Frontal cortex (tissue), 4 donors: ENCODE data around the gene CNKSR3. TPM values are rescaled to one million over a fixed set of nuclear protein-coding genes. Genes with fewer than 3 reads are reported as not detected.

Experiments
- DNase-seq, 2 donors: peaks; one replicate each; pipeline ENCODE4 v3.0.0; 2012; ENCODE audit warnings: low spot score in 2 of 2
- FAIRE-seq: peaks from 2 replicates; lab custom pipeline; 2012; peaks lifted over from hg19 to GRCh38; lab: Jason Lieb, UNC
- total RNA-seq: library from RNA; depleted of rRNA; stranded (reverse); fragments of >200 nt; gene quantifications from one replicate; pipeline ENCODE4 v1.2.3, GENCODE V29; 2014
- donor health status: control.
- donor health status: control.
- donor health status: control.

The CNKSR3 gene
- total RNA-seq, 1 donor from 2014 or later, result 4.1 TPM

DNA sequence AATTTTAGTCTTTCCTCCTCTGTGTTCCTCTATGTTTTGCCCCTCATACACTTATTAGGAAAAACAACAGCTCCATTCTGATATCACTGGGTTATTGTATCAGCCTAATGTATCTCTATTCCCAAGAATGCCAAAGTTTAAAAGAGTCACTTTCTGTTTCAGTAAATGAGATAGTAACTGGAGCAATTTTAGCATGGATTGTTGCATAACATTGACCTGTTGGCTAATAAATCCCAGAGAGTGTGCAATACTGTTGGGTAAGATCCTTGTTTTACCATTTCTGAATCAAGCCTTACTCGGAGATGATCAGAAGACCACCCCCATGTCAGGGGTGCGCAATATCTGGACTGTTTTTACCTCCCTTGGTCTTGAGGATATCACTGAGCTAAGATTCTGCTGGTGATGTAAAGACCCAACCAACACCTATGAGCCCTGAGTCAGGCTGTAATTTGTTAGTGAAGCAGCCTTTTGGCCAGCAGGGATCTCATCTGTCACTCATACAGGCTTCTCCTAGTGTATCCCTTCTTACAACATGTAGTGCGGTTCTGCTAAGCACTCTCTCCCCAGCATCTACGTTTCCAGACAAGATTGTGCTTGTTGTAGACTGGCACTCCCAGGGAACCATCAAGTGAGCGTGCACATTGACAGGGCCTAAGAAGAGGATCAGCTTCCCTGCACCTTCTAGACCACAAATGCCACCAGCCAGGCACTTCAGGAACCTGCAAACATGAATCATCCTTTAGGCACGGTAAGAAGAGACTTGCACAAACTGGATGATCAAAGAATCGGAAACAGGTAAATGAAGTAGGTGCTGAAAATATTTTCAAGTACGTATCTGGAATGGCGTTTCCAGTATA is 142.4 kb downstream of the CNKSR3 start:
- FAIRE-seq (no peak), DNase-seq (no peak)

DNA sequence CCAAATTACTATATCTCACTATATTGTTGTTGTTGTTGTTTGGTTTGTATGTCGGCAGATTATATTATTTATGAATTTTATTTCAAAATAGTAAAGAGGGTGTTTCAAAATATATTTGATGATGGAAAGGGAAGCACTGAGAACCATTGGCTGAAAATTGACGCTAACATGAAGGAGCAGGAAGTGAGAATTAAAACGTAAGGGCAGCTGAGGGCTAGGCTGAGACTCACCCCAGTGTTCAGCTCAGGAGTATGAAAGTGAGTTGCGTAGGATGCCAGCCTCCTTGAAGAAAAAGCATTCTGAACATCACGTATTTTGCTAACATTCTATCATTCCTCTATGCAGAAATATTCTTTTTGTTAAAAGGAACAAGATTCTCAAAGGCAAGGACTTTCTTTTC is 143.1 kb downstream of the CNKSR3 start:
- DNase-seq (no peak), FAIRE-seq (no peak)

DNA sequence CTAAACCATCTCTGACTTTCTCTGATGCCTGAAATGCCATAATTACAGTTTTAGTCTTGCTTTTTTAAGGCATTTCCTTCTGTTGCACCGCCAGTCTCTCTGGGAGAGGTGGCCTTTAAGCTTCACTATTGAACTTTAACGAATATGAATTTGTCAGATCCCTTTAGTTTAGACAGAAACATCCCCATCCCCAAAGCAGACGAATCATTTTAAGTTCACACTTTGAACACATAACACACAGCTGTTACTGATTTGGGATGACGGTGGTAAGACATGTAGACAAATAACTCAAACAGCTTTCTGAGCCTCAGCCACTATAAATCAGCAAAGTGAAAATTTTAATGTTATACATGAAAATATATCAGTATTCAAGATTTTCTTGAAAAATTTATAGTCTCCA is 146.7 kb downstream of the CNKSR3 start:
- DNase-seq (no peak), FAIRE-seq (no peak)

- DNase-seq (no peak), FAIRE-seq (no peak)
These were observed 149.0 kb downstream of the CNKSR3 start for GRCh38 chr6:154361476-154361875.

DNA sequence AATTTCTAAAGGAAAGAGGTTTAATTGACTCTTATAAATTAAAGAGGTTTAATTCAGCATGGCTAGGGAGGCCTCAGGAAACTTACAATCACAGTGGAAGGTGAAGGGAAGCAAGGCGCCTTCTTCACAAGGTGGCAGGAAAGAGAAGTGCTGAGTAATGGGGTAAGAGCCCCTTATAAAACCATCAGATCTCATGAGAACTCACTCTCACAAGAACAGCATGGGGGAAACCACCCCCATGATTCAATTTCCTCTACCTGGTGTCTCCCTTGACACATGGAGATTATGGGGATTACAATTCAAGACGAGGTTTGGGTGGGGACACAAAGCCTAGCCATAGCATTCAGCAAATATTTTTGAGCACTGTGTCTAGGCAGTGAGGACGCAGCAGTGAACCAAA is 150.0 kb downstream of the CNKSR3 start:
- no peak for FAIRE-seq
- no peak for DNase-seq

- DNase-seq, result no peak
- no peak for FAIRE-seq
These were observed 150.8 kb downstream of the CNKSR3 start for GRCh38 chr6:154359679-154360078.

DNA sequence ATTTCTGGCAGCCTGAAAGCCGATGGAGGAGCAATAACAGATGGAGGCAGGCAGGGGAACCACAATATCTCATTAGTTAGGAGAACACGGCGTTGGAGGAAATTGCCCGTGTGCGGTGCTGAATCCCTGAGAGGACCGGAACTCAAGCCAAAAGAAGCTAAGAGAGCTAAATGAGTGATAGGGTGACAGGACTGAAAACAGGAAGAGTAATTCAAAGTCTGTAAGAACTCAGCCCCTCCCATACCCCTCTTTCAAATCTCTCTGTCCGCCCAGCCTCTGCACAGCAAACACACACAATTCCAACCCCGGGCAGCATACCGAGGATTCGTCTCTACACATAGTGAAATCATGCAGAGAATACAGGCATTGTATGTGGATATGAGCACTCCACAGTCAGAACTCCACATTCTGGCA is 151.3 kb downstream of the CNKSR3 start:
- DNase-seq (no peak), FAIRE-seq (no peak)

DNA sequence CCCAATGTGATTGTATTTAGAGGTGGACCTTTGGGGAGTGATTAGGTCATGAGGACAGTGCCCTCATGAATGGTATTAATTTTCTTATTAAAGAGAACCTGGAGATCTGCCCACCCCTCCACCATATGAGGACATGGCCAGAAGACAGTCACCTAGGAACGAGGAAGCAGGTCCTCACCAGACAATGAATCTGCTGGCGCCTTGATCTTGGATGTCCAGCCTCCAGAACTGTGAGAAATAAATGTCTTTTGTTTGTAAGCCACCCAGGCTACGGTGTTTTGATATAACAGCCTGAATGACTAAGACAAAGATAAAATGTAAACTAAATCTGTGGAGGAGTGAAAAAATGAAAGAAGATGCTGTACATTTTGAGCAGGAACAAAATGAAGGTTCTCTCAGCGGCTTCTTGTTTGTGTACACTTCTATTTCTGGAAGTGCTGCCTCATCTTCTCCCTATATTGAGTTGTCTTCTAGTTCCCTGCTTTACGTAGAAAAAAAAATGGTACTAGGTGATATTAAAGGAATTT is 152.4 kb downstream of the CNKSR3 start:
- FAIRE-seq, result no peak
- no peak for DNase-seq

DNA sequence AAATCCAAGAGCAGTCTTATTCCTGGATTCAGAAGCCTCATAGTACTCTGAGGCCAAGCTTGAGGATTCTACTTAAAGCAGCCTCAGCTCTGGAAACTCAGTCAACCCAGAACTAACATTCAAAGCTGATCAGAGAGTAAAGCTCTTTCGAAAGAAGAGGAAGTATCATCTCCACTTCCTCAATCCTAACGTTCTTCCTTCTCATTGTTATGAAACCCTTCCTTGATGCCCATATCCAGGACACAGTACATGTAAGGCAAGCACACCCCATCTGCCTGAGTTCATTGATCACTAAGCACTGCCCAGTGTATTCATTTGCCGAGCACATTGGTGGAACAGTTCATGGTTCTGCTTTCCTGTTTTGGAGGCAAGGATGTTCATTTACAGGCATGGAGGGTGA is 153.8 kb downstream of the CNKSR3 start, which contains the start of gene IPCEF1:
TSS of gene IPCEF1 (minus strand) at position 114 of the 400 bp plus-strand sequence. CDS start 90,856 bp downstream, outside the sequence.
- FAIRE-seq, result no peak
- no peak for DNase-seq

DNA sequence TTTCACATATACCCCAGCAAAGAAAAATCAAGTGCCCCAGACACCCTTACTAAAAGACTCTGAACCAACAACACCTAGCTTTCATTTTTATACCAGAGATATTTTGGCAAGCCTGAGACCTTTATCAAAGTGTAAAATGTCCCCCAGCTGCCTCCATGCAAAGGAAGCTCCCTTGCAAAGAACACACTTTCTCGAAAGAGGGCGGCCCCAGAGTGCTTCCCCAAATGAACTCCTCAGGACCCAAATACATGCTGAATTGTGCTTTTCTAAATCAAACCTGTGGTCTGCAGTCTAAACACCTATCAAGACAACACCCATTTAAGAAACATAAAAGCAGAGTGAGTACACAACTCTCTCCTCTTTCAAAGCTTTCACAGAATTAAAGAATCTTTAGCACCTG is 154.4 kb downstream of the CNKSR3 start:
- FAIRE-seq, result no peak

DNA sequence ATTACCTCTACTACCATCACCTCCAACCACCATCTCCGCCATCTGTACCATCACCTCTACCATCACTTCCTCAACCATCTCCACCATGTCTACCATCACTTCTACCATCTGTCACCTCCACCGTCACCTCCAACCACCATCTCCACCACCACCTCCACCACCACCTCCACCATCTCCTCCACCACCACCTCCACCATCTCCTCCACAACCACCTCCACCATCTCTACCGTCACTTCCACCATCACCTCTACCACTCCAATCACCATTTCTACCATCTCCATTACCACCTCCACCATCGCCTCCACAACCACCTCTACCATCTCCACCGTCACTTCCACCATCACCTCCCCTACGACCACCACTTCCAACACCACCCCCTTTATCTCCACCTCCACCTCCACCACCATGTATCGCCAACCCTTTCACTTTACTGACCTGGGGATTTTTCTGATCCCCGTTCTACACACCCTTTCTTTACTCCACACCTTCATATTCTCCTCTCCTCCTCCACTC is 156.2 kb downstream of the CNKSR3 start:
- FAIRE-seq, result no peak
- no peak for DNase-seq

More for the DNA sequence above, 154.4 kb downstream of the CNKSR3 start:
- no peak for DNase-seq

DNA sequence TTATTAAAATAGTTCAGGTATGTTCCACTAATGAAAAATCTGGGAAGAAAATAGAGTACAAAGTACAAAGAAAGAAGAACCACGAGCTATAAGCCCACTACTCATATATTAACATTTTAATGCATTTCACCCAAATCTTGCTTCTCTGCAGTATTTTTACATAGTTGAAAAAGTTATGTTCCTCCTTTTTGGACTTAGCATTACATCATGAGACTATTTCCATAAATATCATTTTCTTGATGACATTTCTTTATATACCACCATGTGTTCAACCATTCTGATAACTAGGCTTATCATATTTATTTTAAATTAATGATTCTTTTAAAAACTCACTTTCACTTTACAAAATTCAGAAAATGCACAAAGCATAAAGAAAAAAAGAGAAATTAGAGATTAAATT is 156.9 kb downstream of the CNKSR3 start:
- no peak for FAIRE-seq
- DNase-seq, result no peak

DNA sequence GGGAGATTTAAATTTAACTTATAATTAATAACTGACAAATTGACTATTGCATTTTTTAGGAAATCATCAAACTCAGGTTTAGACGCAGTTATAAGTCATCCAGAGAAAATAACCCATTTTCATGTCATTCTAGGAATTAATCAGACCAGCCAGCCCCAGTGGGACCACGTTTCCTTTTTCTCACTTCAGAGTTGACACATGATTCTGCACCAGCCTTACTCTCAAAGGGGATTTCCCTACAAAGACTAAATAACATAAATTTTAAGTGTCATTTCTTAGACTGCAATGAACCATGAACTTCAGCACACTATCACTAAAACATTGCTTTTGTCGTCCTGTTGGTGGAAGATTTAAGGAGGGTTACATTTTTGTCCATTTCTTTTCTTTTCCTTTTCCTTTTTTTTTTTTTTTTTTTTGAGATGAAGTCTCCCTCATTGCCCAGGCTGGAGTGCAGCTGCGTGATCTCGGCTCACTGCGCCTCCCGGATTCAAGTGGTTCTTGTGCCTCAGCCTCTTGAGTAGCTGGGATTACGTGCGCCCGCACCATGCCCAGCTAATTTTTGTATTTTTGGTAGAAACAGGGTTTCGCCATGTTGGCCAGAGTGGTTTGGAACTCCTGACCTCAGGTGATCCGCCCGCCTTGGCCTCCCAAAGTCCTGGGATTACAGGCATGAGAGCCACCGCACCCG is 157.4 kb downstream of the CNKSR3 start:
- DNase-seq (no peak), FAIRE-seq (no peak)

DNA sequence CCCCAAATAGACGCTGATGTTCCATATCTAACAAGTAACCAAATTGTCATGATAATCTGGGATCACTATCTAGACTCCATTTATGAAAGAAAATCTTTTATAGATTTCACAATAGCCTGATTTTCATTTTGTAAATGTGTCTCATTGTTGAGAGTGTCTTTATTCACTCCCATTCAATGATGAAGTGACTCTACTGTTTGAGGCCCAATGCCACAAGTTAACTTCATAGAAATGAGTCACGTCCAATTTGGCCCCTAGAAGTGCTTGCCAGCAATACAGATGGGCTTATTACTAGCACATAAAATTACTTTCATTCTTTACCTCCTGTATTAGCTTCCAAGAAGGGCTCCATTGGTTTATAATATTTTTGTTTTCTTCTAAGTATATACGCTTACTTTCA is 160.2 kb downstream of the CNKSR3 start:
- DNase-seq, result no peak
- FAIRE-seq, result peak; percentile 71

- FAIRE-seq (no peak), DNase-seq (no peak)
These were observed 162.5 kb downstream of the CNKSR3 start for GRCh38 chr6:154347981-154348380.

DNA sequence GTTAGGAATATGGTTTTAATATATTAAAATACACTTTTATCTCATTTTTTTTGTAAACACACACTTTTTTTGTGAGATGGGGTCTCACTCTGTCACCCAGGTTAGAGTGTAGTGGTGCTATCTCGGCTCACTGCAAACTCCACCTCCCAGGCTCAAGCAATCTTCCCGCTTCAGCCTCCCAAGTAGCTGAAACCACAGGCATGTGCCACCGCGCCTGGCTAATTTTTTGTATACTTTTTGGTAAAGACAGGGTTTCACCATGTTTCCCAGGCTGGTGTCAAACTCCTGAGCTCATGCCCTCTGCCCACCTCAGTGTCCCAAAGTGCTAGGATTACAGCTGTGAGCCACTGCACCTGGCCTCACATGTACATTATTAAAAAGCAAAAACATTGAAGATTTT is 164.7 kb downstream of the CNKSR3 start:
- DNase-seq, result no peak
- FAIRE-seq, result no peak

DNA sequence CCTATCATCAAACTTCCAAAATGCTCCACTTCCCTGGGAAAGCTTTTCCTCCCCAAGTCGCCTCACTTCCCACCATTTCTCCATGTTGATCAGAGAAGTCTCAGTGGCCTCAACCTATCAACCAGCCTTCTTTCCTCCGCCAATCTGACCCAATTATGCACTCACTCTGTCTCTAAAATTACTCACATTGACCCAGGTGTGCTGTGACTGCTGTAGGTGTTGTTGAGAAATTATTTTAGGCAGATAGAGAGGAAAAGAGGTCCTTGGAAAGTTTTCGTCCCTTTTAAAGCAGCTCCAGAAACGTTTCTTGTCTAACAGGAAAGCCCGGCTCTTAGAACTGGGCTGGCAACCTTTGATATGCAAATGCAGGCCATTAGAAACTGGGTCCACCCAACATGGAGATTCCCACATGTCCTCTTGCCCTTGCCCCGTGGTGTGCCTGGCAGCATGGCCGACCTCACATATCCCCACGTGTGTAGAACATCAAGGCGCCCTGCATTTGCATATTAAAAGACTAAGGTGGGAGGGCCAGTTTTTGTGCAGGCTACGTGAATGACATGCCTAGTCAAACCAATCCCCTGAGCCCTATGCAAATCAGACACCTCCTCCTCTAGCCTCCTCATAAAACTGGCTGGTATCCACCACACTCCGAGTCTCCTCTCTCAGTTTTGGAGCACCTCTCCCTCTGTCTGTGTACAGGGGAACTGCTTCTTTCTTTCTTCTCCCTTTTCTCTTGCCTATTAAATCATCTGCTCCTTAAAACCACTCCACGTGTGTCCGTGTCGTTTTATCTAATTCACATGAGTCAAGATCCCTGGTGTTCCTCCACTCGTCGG is 166.8 kb downstream of the CNKSR3 start:
- FAIRE-seq, result no peak
- DNase-seq, result no peak

DNA sequence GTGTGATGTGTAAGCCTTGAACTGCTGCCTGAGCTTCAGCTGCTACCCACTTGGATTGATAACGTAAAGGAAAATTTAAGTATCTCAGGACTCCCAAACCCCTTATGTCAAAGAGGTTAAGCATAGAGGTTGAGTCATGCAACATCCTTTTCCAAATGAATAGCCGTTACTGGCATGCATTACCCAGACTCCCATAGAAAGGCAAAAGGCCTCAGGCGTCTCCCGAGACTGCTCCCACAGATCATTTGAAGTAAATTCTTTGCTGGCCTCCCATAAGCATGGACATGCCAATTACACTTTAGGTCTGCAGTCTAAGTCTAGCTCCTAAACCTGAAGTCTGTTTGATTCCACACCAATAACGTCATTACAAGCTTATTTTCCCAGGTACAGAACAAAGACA is 168.6 kb downstream of the CNKSR3 start:
- DNase-seq, result no peak
- no peak for FAIRE-seq

DNA sequence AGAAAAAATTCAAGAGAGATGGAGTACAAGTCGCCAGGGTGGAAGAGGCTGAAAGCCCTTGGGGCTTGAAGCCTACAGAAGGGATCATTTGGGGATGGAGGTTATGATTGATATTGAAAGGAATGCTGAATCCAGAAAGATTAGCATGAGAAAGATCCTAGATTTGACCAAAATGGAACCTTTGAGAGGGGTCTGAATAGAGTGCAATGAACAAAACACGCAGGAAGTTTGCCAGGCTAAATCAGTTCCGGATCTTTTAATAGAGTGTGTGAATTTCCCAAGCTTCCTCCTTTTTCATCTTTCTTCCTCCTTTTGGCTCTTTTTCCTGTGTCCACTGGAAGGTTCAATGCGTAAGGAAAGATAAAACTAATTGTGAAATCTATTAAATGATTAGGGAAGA is 169.1 kb downstream of the CNKSR3 start:
- DNase-seq (no peak), FAIRE-seq (no peak)
